ENCODE results near the gene KCND2. TPM values are rescaled to one million over a fixed set of nuclear protein-coding genes. Genes with fewer than 3 reads are reported as not detected.

KCND2 gene
- total RNA-seq, 4 donors from 2014 or later = 0.83 to 1.9 (median 1.2) TPM

GRCh38 chr7:120743128-120743527, 470.2 kb downstream of the KCND2 start:
- H3K4me1 ChIP-seq = no peaks in the 10 kb centered on the region
- DNase-seq (ENCODE audit: extremely low spot score) = no peak
- no peaks in the 10 kb centered on the region for H3K9me3 ChIP-seq
- H3K4me3 ChIP-seq = no peak overlapping the region
- 83% methylated on average over 3 of the region's 3 CpGs for WGBS
- no peaks in the 10 kb centered on the region for H3K27me3 ChIP-seq
- no peaks in the 10 kb centered on the region for H3K36me3 ChIP-seq
- no peak for TF ChIP-seq EP300 (IDR thresholded peaks at IDR 0.05)
- no peak for TF ChIP-seq POLR2A (IDR thresholded peaks at IDR 0.05; ENCODE audit: low read depth)
- no peak for TF ChIP-seq POLR2AphosphoS5 (IDR thresholded peaks at IDR 0.05)
- TF ChIP-seq, protein P1, sequence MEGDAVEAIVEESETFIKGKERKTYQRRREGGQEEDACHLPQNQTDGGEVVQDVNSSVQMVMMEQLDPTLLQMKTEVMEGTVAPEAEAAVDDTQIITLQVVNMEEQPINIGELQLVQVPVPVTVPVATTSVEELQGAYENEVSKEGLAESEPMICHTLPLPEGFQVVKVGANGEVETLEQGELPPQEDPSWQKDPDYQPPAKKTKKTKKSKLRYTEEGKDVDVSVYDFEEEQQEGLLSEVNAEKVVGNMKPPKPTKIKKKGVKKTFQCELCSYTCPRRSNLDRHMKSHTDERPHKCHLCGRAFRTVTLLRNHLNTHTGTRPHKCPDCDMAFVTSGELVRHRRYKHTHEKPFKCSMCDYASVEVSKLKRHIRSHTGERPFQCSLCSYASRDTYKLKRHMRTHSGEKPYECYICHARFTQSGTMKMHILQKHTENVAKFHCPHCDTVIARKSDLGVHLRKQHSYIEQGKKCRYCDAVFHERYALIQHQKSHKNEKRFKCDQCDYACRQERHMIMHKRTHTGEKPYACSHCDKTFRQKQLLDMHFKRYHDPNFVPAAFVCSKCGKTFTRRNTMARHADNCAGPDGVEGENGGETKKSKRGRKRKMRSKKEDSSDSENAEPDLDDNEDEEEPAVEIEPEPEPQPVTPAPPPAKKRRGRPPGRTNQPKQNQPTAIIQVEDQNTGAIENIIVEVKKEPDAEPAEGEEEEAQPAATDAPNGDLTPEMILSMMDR (IDR thresholded peaks at IDR 0.05) = no peak
- H3K27ac ChIP-seq (replicated peaks in 1 of 4) = no peak overlapping the region
- intact Hi-C loops (cut with DNase I) = no loop called here

GRCh38 chr7:120760050-120760449, 487.1 kb downstream of the KCND2 start:
- Histone ChIP-seq H3K9me3 (no peaks in the 10 kb centered on the region), H3K27me3 (no peaks in the 10 kb centered on the region), H3K36me3 (no peaks in the 10 kb centered on the region), H3K4me1 (no peaks in the 10 kb centered on the region), H3K4me3 (no peak overlapping the region), H3K27ac (replicated peaks in 1 of 4) (no peak overlapping the region)
- no peak for TF ChIP-seq EP300 (IDR thresholded peaks at IDR 0.05)
- TF ChIP-seq, protein P1 (IDR thresholded peaks at IDR 0.05) = no peak
- no peak for TF ChIP-seq POLR2A (IDR thresholded peaks at IDR 0.05; ENCODE audit: low read depth)
- intact Hi-C loops (cut with DNase I) = no loop called here
- 86% methylated on average over 2 of the region's 2 CpGs for WGBS
- no peak for DNase-seq (ENCODE audit: extremely low spot score)

- Histone ChIP-seq H3K27me3 (no peaks in the 10 kb centered on the region), H3K27ac (replicated peaks in 1 of 4) (no peak overlapping the region), H3K9me3 (no peaks in the 10 kb centered on the region), H3K36me3 (no peaks in the 10 kb centered on the region), H3K4me3 (no peak overlapping the region), H3K4me1 (no peaks in the 10 kb centered on the region)
- no peak for DNase-seq (ENCODE audit: extremely low spot score)
- TF ChIP-seq EP300 (IDR thresholded peaks at IDR 0.05) (no peak), POLR2A (IDR thresholded peaks at IDR 0.05; ENCODE audit: low read depth) (no peak), POLR2AphosphoS5 (IDR thresholded peaks at IDR 0.05) (no peak)
- TF ChIP-seq, protein P1 (IDR thresholded peaks at IDR 0.05) = no peak
- intact Hi-C loops (cut with DNase I) = no loop called here
- 71% methylated on average over 3 of the region's 3 CpGs for WGBS
Observed at GRCh38 chr7:120760851-120761250, 487.9 kb downstream of the KCND2 start.

GRCh38 chr7:120770206-120770605, 497.2 kb downstream of the KCND2 start:
- H3K27me3 ChIP-seq = no peaks in the 10 kb centered on the region
- H3K27ac ChIP-seq (replicated peaks in 1 of 4) = no peak overlapping the region
- no peak for DNase-seq (ENCODE audit: extremely low spot score)
- no peaks in the 10 kb centered on the region for H3K9me3 ChIP-seq
- H3K4me1 ChIP-seq = no peaks in the 10 kb centered on the region
- intact Hi-C loops (cut with DNase I) = no loop called here
- no peak overlapping the region for H3K4me3 ChIP-seq
- 77% methylated on average over 3 of the region's 3 CpGs for WGBS
- TF ChIP-seq POLR2AphosphoS5 (IDR thresholded peaks at IDR 0.05) (no peak), EP300 (IDR thresholded peaks at IDR 0.05) (no peak)
- TF ChIP-seq, protein P1 (IDR thresholded peaks at IDR 0.05) = no peak
- H3K36me3 ChIP-seq = no peaks in the 10 kb centered on the region

DNA sequence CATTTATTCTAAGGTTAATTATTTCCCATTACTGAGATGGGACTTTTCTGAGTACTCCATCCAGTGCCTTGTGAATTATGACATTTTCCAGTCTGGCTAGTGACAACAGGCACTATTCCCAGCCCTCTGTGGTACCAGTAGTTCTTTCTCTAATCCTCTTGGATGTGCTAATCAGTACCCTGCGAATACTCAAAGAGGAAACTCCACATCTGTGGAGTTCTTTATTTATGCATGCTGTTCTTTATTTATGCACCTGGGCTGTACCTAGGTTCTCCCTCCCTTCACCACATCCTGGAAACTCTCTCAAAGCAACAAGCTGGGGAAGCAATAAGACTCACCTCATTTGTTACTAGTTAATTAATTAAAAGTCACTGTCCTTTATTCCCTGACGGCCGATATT, 501.5 kb downstream of the KCND2 start:
- Histone ChIP-seq H3K36me3 (no peaks in the 10 kb centered on the region), H3K4me3 (no peak overlapping the region), H3K9me3 (no peaks in the 10 kb centered on the region), H3K27ac (replicated peaks in 1 of 4) (no peak overlapping the region), H3K27me3 (no peaks in the 10 kb centered on the region), H3K4me1 (no peaks in the 10 kb centered on the region)
- DNase-seq (ENCODE audit: extremely low spot score) = no peak
- TF ChIP-seq EP300 (IDR thresholded peaks at IDR 0.05) (no peak), POLR2AphosphoS5 (IDR thresholded peaks at IDR 0.05) (no peak), POLR2A (IDR thresholded peaks at IDR 0.05; ENCODE audit: low read depth) (no peak)
- TF ChIP-seq, protein P1 (IDR thresholded peaks at IDR 0.05) = no peak
- intact Hi-C loops (cut with DNase I) = no loop called here
- 71% methylated on average over 3 of the region's 3 CpGs for WGBS

Measured in esophagus muscularis mucosa (tissue), 4 donors.